ENCODE results near the gene AFF1. TPM values are rescaled to one million over a fixed set of nuclear protein-coding genes. Genes with fewer than 3 reads are reported as not detected.
"Not testable (repeated sequence)": the region's sequence is repeated elsewhere in the genome, so short reads cannot be mapped to it uniquely, and the experiment has no call there.

AFF1 gene
- total RNA-seq, 3 donors from 2014 or later: 84.0 to 150 (median 120) TPM

DNA sequence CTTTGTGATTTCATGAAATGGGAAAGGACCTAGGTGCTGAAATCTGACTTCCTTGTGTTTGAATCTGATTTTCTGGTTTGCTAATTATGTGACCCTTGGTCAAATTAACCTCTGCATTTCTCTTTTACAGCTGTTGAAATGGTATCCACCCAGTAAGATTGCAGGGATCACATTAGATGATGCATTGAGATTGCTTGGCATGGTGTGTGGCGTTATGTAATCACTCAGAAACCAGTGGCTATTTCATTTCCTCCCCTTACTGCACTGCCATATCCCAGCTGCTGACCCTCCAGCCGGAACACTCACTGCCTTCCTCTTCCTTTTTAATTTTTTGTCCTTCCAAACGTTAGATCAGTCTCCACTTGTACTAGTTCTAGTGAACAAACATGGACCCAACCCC lies 206.6 kb downstream of the AFF1 start:
- Histone ChIP-seq H3K9me3 (no peaks in the 10 kb centered on the region), H3K4me3 (peak overlapping the region; percentile 11), H3K4me1 (ENCODE audit: low read depth) (peaks cover 18% of the 10 kb centered on the region), H3K36me3 (ENCODE audit: low read depth) (no peaks in the 10 kb centered on the region)
- DNase-seq (peak in 2 of 3 donors; percentile 26 to 69), ATAC-seq (peak; percentile 97)
- no peak for TF ChIP-seq CTCF (IDR thresholded peaks at IDR 0.05)
- intact Hi-C loops (cut with DNase I, micrococcal nuclease): no loop called here

GRCh38 chr4:87144356-87144755 lies 209.5 kb downstream of the AFF1 start:
- no peak for TF ChIP-seq CTCF (IDR thresholded peaks at IDR 0.05)
- Histone ChIP-seq H3K4me3 (no peak overlapping the region), H3K4me1 (ENCODE audit: low read depth) (peaks cover 18% of the 10 kb centered on the region), H3K36me3 (ENCODE audit: low read depth) (no peaks in the 10 kb centered on the region), H3K9me3 (no peaks in the 10 kb centered on the region)
- DNase-seq (no peak), ATAC-seq (no peak)
- intact Hi-C loops (cut with DNase I, micrococcal nuclease): no loop called here

- peaks cover 16% of the 10 kb centered on the region for H3K4me1 ChIP-seq (ENCODE audit: low read depth)
- H3K9me3 ChIP-seq; H3K36me3 ChIP-seq (ENCODE audit: low read depth); intact Hi-C loops (cut with DNase I, micrococcal nuclease); H3K4me3 ChIP-seq; ATAC-seq; DNase-seq: not testable (repeated sequence)
These were observed 211.1 kb downstream of the AFF1 start for GRCh38 chr4:87145934-87146333.

GRCh38 chr4:87147116-87147515 lies 212.3 kb downstream of the AFF1 start:
- TF ChIP-seq CTCF (IDR thresholded peaks at IDR 0.05): no peak
- peaks cover 11% of the 10 kb centered on the region for H3K4me1 ChIP-seq (ENCODE audit: low read depth)
- DNase-seq: no peak
- no peak overlapping the region for H3K4me3 ChIP-seq
- no peaks in the 10 kb centered on the region for H3K9me3 ChIP-seq
- intact Hi-C loops (cut with DNase I, micrococcal nuclease): no loop called here
- no peaks in the 10 kb centered on the region for H3K36me3 ChIP-seq (ENCODE audit: low read depth)
- no peak for ATAC-seq

DNA sequence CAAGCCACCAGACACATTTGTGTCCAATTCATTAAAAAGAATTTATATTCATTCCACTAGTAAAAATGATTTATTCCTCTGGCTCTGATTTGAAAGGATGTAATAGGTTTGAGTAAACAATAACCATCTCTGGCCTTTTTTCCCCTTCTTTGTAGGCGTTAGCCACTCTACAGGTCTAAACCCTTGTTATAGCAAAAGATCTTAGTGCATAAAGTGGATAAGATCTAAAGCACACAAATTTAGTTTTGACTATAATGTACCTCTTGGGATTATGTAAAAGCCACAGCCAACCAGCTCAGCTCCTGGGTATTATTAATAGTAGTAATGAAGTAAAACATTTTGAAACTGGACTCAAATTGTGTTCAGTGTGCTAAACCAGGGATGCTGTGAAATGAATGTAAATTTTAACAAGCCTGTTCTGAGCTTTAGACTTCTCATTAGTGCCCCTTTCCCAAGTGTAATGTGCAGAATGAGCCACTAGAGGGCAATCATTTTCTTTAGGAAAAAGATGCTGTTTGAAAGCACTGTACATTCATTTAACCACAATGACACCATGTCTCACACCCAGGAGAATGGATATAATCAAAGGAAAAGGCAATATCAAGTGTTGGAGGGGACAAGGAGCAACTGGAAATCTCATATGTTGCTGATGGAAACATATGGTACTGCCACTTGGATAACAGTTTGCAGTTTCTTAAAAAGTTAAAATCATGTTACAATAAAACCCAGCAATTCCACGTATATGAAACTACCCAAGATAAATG lies 215.9 kb downstream of the AFF1 start:
- intact Hi-C loops (cut with DNase I, micrococcal nuclease): loop anchor here (5.0 kb wide), 1 partner anchor 87 kb away; no protein-coding TSS in a partner anchor

More for the DNA sequence above, 215.9 kb downstream of the AFF1 start:
- DNase-seq: peak in 1 of 3 donors; percentile 91
- Histone ChIP-seq H3K36me3 (ENCODE audit: low read depth) (no peaks in the 10 kb centered on the region), H3K4me1 (ENCODE audit: low read depth) (peaks cover 7% of the 10 kb centered on the region), H3K9me3 (no peaks in the 10 kb centered on the region), H3K4me3 (no peak overlapping the region)
- TF ChIP-seq CTCF (IDR thresholded peaks at IDR 0.05): peak; percentile 83
- ATAC-seq: peak; percentile 90
